T-helper 1 cell treated with Interleukin-12 subunit alpha and Interleukin-12 subunit beta and Interleukin-4 antibody, amounts not matched to agents 30 ng/mL and 1 ng/mL, for 36 hours (primary cell): ENCODE measurements around the gene RSRC2. TPM values are rescaled to one million over a fixed set of nuclear protein-coding genes. Genes with fewer than 3 reads are reported as not detected.
"Not testable (repeated sequence)": the region's sequence is repeated elsewhere in the genome, so short reads cannot be mapped to it uniquely, and the experiment has no call there.

Experiments
- intact Hi-C: fragments of 100-400 bp; cut with micrococcal nuclease; formaldehyde crosslinking; loops from one replicate; pipeline ENCODE4 v1.15.1; 2024
- total RNA-seq: library from RNA; stranded (reverse); gene quantifications from 2 replicates; pipeline ENCODE4 v1.2.3, GENCODE V29; 2022

RSRC2 gene
- total RNA-seq = 95.8 and 98.4 TPM in 2 replicates

DNA sequence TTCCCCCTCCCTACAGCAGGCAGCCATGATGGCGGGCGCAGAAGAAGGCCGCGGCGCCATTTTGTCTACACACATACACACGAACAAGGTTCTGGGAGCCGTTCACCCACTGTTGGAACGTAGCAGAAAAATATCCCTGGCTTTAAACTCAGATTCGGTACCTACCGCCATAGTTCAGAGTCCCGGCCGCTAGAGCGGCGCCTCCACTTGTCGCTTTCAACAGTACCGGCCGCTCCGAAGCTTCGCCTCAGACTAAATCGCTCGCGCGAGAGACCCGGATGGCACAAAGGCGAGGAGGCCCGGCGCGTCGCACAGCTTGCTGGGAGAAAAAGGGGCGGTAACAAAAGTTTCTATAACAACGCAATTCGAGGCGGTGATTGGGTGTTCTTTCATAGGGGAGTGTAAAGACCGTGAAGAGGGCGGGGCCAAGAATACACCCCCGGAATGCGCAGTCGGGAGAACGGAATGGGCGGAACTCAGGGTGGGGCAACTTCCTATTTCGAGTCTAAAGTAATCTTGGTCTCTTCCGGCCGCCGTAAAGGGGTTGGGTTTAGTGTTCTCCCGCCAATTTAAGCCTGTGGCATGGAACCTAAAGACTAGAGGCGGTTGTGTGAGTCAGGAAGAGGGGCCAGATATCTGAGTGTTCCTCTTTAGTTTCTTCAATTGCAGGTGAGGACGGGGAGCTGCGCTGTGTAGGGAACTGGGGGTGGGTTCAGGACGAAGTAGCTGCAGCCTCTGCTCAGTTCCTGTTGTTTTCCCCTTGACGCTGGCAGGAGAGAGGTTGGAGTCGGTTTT lies at the start of gene RSRC2, which contains the start of gene KNTC1:
RSRC2 (minus strand) TSS at position 254 of the 795 bp plus-strand sequence; CDS start at position 171, 83 bp downstream.
KNTC1 (plus strand) TSS at position 567 of the 795 bp plus-strand sequence. CDS start 2,815 bp downstream, outside the sequence.
- intact Hi-C loops = loop anchor here (1.0 to 5.0 kb wide), 20 partner anchors 26 to 1230 kb away; partner anchors contain the start of genes ABCB9, CAMKK2, CLIP1 and DENR

DNA sequence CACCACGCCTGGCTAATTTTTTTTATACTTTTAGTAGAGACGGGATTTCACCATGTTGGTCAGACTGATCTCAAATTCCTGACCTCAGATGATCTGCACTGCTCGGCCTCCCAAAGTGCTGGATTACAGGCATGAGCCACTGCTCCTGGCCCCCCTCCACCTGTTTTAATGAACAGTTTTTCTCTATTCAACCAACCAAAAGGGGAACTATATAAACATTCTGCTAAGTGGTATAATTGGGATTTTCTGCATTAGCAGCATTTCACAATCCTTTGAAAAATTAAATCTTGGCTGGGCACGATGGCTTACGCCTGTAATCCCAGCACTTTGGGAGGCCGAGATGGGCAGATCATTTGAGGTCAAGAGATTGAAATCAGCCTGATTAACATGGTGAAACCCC lies 45.1 kb upstream of the RSRC2 start:
- intact Hi-C loops = no loop called here

DNA sequence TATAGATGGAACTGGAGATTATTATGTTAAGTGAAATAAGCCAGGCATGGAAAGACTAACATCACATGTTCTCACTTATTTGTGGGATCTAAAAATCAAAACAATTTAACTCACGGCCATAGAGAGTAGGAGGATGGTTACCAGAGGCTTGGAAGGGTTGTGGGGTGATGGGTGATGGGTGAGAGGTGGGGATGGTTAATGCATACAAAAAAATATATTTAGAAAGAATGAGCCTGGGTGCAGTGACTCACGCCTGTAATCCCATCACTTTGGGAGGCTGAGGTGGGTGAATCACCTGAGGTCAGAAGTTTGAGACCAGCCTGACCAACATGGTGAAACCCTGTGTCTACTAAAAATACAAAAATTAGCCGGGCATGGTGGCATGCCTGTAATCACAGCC lies 43.3 kb upstream of the RSRC2 start:
- intact Hi-C loops = not testable (repeated sequence)

DNA sequence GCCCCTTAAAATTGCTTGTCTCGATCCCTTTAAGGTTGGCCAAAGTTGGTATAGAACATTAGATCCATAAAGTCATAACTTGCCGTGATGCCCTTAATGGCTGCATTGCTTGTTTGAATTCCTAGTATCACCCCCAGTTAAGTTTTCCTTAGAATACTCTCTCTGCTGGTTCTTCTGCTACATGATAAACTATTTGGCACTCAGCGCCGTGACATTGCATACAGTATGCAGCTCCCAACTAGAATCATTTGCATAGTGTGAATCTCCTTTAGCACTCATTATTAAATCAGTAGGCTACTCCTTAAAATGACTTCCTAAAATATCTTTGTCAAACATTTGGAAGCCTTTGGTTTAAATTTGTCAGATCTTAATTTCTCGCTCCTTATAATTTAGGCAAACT lies 42.6 kb upstream of the RSRC2 start:
- intact Hi-C loops = no loop called here

- intact Hi-C loops = not testable (repeated sequence)
These were observed 40.1 kb upstream of the RSRC2 start for GRCh38 chr12:122566816-122567215.

GRCh38 chr12:122563361-122563760 lies 36.6 kb upstream of the RSRC2 start:
- intact Hi-C loops = no loop called here

GRCh38 chr12:122560138-122560537 lies 33.4 kb upstream of the RSRC2 start:
- intact Hi-C loops = no loop called here

DNA sequence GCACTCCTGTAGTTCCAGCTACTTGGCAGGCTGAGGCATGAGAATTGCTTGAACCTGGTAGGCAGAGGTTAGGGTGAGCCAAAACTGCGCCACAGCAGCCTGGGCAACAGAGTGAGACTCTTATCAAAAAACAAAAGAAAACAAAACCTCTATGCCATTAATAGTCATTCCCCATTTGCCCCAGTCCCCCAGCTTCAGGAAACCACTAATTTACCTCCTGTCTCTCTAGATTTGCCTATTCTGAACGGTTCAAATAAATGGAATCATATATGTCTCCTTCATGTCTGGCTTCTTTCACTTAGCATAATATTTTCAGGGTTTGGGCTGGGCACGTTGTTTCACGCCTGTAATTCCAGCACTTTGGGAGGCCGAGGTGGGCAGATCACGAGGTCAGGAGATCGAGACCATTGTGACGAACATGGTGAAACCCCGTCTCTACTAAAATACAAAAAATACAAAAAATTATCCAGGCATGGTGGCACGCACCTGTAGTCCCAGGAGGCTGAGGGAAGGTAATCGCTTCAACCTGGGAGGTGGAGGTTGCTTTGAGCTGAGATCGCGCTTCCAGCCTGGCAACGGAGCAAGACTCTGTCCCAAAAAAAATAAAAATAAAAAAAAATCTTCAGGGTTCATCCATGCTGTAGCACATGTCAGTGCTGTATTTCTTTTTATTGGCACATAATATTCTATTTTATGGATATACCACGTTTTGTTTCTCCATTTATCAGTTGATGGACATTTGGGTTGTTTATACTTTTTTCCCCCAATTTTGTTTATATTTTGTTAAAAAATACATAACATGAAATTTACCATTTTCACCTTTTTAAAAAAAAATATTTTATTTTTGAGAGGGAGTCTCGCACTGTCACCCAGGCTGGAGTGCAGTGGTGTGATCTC lies 32.3 kb upstream of the RSRC2 start:
- intact Hi-C loops = no loop called here

DNA sequence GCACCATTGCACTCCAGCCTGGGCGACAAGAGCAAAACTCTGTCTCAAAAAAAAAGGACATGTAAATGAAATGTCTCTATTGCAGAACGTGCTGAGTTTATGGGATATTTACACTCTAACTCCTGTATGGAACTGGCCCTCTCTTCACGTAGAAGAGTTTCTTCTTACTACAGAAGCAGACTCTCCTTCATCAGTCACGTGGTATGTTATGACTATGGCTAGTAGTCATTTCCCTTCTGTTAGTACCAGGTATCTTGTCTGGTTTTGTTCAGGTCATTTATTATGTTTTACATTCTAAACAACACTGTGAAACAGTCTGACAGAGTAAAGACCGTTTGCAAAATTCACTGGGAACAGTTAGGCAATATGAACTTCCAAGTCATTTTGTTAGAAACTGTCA lies 20.6 kb upstream of the RSRC2 start:
- intact Hi-C loops = no loop called here

- intact Hi-C loops = no loop called here
These were observed 19.1 kb upstream of the RSRC2 start for GRCh38 chr12:122545855-122546254.

GRCh38 chr12:122544537-122544936 lies 17.8 kb upstream of the RSRC2 start:
- intact Hi-C loops = no loop called here

DNA sequence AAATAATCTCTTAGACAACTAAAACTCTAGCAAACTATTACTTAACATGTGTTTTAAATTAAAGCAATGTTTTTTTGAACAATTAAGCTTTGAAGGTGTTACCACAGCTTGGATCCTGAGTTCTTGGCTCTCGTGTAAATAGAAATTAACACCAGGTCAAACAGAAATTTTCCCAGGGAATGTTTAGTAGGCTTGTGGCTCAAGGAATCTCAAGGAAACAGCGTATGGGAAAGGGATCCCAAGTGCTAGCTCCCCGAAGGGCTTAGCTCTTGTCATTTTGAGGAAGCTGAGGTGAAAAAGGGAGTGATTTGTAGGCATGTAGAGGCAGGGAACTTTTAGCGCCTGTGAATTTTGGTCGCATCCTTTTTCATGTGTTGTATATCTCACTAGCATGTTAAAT lies 11.8 kb upstream of the RSRC2 start:
- intact Hi-C loops = no loop called here

DNA sequence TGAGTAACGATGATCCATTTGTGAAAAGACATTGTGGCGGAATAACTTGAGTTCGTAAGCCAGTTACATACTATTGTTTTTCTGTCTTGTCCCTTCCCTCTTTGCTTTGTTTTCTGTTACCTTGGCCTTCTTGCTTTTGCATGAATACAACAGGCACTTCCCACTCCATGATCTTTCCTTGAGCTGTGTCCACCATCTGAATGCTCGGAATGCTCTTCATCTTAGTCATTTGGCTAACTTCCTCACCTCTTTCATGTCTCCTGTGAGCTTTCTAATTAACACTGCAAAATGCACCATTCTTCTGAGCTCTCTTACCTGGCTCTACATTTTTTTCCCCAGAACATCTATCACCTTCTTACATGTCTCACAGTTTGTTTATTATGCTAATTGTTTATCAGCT lies 10.3 kb upstream of the RSRC2 start:
- intact Hi-C loops = no loop called here

- intact Hi-C loops = no loop called here
These were observed 7.1 kb upstream of the RSRC2 start for GRCh38 chr12:122533856-122534255.

DNA sequence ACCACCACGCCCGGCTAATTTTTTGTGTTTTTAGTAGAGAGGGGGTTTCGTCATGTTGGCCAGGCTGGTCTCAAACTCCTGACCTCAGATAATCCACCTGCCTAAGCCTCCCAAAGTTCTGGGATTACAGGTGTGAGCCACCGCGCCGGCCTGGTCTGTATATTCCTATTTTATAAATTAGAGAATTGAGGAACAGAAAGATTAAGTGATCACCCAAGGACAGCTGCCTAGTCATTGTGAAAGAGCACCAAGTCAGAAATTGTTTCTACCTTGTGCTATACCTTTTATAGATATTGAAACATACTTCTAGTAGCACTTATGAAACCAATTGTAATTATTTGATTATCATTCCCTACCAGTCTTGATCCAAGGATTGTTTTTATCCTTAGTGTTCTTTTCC lies 2.3 kb upstream of the RSRC2 start:
- intact Hi-C loops = loop anchor here (5.0 kb wide), 2 partner anchors 198 to 368 kb away; partner anchors contain the start of gene VPS37B

- intact Hi-C loops = loop anchor here (5.0 kb wide), 2 partner anchors 199 to 369 kb away; partner anchors contain the start of gene VPS37B
These were observed 1.8 kb upstream of the RSRC2 start for GRCh38 chr12:122528582-122528981.

DNA sequence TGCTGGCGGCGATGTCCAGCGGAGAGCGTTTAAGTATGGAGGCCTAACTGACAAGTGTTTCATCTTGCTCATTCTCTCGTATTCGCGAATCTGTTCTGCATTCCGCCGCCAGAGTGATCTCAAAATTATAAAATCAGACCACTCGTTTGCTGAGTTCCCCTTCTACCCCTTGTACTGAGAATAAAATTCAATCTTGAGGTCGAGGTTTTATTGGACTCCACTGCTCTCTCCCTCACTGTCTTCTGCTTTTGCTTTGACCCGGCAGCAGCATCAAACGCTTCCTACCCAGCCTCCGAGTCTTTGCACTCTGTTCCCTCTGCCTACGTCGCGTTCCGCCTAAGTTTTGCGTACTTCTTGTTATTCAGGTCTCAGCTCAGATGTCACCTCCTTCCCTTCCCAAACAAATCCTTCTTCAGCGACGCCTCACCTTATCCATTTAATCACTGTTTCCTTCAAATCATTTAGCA lies 775 bp upstream of the RSRC2 start:
- intact Hi-C loops = loop anchor here (1.0 to 5.0 kb wide), 19 partner anchors 26 to 1231 kb away; partner anchors contain the start of genes ABCB9, CAMKK2, CLIP1 and DENR

DNA sequence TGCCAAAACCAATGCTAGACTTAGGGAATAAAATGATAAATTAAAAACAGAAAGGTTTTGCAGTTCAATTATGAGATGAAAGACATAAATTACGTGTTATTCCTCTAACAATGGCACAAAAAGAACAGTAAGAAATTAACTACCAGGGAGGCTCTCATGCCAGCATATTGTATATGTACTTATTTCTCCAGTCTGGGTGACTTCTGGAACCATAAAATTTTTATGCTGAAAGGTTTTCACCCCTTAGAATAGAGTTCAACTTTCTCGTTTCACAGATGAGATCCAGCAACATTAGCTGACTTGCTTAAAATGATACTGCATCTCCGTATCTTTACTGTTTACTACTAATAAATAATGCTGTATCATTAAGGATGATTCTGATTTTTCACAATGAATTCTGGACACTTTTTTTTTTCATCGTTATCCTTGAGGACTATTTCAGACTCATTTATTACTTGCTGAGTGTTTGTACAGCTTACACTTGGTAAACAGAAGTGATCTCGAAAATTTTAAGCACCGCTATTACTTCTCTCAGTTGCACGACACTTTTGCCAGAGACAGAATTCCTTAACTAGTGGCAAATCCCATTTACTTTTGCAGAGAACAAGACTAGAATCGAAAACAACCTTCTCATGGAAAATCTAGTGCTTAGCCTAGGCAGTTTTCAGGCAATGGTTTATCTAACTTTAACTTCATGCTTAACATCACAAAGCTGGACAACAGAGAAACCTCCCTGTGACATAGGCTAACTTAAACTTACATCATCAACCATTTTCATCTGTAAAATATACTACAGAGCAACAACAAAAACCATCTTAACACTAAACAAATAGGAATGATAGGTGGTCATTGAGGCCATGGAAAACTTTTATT lies 2.7 kb downstream of the RSRC2 start:
- intact Hi-C loops = no loop called here

DNA sequence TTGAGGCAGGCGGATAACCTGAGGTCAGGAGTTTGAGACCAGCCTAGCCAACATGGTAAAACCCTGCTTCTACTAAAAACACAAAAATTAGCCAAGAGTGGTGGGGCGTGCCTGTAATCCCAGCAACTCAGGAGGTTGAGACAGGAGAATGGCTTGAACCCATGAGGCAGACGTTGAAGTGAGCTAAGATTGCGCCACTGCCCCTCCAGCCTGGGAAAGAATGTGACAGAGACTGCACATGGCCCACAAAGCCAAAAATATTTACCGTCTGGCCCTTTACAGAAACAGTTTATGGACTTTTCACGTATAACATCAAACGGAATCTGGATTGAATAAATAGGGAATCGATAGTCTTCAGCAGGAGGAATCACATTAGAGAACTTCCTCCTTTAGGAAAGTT lies 3.5 kb downstream of the RSRC2 start:
- intact Hi-C loops = no loop called here

DNA sequence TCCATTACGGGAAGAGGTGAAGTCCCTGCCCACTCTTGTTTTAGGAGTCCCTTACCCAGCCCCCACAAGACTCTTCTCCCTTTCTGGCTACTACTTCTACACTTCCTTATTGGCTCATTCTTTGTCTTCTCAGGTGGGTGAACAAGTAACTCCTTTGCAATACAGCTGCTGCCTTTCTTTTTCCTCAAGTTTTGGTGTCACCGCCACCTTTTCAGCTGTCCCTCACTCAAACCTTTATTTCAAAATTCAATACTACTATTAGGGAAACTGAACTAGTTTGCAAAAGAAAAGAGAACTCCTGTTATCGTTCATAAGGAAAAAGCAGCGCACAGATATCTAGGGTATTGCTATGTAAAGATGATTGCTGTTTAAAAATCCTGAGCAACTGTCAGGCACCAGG lies 6.1 kb downstream of the RSRC2 start:
- intact Hi-C loops = no loop called here

DNA sequence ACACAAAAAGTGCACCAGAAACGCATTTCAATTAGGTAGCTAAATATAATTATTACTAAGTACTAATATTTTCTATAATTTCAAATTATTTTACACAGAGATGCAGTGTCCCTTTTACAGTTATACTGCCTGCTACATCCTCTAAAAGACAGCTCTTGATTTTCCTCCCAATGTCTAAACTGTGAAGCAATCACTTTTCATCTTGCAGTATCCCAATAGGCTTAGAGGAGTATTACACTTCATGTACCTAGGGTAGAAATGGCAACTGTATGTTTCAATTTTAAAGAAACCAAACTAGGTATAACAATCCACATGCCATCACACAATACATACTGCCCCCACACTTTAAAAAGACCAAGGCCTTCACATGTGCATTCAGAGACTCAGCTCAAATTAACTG lies 7.3 kb downstream of the RSRC2 start:
- intact Hi-C loops = no loop called here
